SH-SY5Y (cell line): ENCODE measurements around the gene TRPC6.

Experiments used
- GATA2 ChIP-seq: IDR thresholded peaks from 2 replicates; pipeline ENCODE4 v1.6.1; 2011; ENCODE audit warnings: mild to moderate bottlenecking, low read depth, low read length
- GATA3 ChIP-seq: IDR thresholded peaks from 2 replicates; pipeline ENCODE4 v1.6.1; 2011; ENCODE audit warnings: low read depth, mild to moderate bottlenecking, low read length, moderate library complexity

The TRPC6 gene

DNA sequence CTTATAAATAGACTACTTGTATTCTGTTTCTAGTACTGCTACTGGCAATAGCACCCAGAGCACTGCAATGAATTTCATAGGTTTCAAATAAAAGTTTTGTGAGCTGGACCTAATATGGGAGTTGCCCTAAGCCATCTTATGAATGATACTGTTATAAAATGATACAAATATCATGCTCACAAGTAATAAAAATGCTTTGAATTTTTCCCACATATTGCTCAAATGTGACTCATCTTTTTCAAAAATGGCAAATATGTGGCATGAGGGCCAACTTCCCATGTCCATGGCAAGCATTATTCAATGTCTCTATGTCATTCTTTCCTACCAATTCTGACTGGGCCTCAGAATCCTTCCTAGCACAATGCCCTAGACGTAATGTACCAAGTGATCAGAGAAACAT lies 137.6 kb downstream of the TRPC6 start:
- TF ChIP-seq GATA3 (no peak), GATA2 (no peak)

DNA sequence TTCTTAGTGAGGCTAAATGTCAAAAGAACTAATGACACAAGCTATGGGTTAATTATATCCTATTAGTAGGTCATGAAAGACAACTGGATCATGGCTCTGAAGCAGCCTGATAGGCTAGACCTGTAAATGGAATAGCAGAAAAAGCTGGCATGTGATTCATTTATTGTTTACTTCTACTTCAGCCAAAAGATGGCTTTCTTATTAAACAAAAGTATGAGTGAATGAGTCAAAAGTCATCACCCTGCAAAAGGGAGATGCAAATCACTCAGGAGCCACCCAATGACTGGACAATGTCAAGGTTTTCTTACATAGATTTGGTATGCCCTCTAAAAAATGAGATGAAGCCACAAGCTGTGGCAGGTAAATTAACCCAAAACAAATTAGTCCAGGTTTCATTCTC lies 138.0 kb downstream of the TRPC6 start:
- no peak for TF ChIP-seq GATA3
- TF ChIP-seq GATA2, result no peak

DNA sequence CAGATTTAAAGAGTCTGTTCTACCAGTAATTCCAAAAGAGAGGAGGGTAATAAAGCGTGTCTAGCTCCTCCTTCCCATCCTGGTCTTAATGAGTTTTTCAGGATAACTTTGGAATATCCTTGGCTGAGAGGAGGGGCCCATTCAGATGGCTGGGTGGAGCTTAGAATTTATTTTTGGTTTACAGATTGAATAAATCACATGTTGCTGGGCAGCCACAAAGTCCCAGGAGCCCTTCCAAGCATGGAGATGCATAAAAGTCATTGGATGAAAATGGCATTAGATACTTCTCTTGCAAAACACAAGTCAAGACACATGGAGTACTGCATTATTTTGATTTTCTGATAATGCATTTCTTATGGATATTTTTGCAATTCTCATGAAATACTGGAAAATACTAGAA lies 139.0 kb downstream of the TRPC6 start:
- TF ChIP-seq GATA2 (no peak), GATA3 (no peak)

DNA sequence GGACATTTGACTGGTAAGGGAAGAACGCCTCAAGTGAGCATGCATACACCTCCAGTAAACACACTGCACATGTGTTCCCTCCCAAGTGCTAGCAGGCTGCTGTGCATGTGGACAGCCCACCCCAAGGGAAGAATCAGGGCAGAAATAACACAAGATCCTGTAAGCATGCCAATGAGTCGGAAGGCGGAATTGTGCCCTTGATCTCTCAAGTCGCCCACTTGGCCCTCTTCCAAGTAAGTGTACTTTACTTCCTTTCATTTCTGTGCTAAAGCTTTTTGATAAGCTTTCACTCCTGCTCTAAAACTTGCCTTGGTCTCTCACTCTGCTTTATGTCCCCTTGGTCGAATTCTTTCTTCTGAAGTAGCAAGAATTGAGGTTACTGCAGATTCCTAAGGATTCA lies 139.6 kb downstream of the TRPC6 start:
- TF ChIP-seq GATA2 (no peak), GATA3 (no peak)

DNA sequence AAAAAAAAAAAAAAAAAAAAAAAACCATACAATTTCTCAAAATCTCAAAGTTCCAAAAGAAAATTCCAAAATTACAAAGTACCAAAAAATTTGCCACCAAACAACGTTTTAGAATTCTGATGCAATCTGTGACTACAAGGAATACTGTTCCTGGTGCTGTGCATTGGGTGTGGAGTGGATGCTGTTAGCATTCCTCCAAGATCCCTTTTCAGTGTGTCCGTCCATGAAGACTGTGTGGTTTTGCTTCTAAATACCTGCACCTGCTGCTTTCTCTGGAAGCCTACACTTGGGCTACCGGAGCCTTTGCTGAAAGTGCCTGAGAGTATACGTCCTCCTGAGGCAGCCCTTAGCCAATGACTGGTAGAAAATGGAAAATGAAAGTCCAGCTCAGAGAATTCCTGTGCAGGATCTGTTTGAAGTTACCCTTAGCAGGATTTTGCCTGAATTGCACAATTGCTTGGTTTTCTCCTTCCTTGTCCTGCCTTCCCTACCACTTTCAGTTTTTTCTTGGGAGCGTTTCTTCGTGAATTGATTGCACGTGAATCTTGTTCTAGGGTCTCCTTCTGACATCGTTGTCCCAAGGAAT lies 140.8 kb downstream of the TRPC6 start:
- TF ChIP-seq GATA3, result no peak
- no peak for TF ChIP-seq GATA2

DNA sequence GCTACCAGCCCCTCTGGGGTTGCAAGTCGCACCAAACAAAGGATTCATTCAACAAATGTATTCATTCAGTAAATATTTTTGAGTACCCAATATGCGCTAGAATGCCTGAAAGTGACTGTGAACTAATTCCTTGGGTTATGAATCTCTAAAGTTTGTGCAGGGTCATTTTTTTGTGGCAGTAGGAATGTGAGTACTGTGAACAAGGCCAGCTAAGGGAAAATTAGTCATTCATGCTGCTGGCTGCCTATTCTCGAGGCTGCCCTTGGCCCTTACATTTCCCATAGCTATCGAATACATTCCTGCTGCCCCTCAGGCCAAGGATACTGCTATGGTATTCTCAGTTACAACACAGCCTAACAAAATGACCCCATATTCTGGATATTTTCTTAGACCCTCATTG lies 141.6 kb downstream of the TRPC6 start:
- TF ChIP-seq GATA3 (no peak), GATA2 (no peak)

DNA sequence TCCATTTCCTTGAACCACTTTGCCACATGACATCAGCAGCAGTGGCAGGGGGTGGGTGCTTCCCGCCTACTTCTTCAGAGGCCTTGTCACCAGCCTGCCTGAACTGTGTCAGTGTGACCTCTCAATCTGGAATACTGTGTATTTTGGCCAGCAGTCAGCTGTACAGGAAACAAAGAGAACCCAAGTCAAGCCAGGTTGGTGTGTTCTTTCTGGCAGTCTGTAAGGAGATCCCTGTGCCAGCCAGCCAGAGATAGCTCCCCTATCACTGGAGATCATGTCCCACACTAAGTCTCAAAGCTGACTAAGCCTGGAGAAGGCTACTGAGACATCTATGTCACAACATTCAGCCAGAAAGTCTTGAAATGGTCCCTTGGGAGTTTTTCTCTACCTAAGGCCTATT lies 142.1 kb downstream of the TRPC6 start:
- TF ChIP-seq GATA2 (no peak), GATA3 (no peak)

DNA sequence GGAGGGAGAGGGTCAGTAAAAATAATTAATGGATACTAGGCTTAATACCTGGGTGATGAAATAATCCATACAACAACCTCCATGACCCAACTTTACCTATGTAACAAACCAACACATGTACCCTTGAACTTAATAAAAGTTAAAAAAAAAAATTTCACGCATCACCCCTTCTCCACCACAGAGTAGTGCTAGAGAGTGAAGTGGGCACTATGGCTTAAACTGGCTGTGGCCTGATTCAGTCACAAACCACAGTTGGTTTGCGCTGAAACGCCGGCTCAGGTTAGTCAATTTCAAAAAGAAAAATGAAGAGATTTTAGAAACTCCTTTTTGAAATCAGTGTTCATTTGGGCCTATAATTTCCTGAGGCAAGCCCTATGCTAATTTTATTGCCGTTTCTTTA lies 144.3 kb downstream of the TRPC6 start:
- no peak for TF ChIP-seq GATA2
- TF ChIP-seq GATA3, result no peak

DNA sequence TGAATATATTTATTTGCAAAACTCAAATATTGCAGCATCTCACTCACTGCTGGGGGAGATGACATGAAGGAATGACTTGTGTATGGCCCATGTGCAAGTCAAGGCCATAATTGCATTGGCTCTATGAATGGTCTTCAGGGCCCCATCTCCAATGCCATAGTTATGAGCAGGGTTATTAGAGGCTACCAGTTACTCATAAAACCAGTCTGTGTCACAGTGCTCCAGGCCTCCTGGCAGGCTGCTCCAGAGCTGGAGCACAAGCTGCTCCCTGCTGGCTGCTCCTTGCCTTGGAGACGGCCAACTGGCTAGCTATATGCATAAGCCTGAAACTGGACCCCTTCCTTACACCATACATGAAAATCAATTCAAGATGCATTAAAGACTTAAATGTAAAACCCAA lies 145.7 kb downstream of the TRPC6 start:
- no peak for TF ChIP-seq GATA3
- no peak for TF ChIP-seq GATA2

DNA sequence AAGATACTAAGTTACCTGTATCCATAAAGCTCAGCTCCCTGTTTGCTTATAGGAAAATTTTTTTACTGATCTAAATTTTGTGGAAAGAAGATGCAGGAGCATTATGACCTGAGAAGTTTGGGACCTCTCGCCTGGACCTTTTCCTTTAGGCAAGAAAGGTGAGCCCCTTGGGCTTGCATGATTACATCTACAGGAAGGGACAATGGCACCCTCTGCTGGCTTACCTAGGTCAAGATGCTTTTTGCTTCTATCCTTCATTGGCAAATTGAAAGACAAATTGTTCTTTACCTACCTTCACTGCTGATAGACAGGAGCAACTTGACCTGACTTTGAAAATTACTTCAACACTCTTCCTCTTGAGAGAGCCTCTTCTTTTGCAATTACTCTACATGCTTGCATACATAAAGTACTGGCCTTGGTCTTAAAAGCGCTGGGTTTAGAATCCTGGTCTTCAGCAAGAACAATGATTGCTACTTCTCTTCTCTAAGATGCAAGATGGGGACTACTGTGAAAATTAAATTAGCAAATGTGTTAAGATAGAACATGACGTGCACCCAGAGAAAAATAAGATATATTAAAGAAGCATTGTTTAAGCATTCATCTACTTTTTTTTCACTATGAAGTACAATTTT lies 147.2 kb downstream of the TRPC6 start:
- TF ChIP-seq GATA3 (no peak), GATA2 (no peak)

DNA sequence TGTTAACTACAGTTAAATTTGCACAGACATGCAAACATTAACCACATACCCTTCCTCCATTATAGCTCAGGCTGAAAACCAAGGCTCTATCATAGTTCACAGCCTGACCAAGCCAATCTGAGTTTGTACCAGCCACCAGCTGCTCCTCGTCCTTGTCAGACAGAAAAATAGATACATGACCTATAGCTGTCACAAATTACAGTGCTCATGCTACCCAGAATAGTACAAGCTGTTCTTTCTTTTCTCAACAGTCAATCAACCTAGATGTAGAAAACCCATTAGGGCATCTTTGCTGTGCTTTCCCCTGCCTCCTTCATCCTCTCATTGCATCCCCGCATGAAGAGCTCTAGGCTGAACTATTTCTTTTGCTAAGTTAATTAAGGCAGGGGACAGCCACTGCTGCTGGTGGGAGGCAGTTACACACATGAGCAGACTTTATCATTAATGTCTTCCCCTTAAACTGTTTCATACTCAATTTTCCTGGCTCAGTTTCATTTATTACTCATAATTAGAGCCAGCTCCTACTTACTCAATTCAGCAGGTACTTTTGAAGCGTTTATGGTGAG lies 148.3 kb downstream of the TRPC6 start:
- no peak for TF ChIP-seq GATA3
- no peak for TF ChIP-seq GATA2

DNA sequence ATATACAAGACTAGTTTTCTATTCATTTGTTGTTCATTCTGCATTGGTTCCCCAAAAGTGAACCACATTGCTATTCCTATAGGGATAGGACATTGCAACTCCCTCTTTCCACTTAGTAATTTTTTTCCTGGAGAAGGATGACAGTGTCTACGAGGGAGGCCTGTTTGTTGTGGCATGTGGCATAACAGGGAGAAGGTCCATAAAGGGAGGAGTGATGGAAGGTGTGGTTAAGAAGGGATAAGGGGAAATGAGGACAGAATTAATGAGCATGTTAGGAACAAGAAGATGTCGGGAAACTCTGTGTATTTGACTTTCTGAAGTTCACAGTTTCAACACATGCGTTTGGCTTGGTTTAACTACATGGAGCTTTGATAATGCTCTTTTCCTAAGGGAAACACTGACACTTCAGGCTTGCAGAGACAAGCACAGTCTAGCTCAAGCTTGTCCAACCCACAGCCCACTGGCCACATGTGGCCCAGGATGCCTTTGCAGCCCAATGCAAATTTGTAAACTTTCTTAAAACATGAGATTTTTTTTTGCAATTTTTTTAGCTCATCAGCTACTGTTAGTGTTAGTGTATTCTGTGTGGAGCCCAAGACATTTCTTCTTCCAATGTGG lies 149.7 kb downstream of the TRPC6 start:
- TF ChIP-seq GATA2 (no peak), GATA3 (no peak)

DNA sequence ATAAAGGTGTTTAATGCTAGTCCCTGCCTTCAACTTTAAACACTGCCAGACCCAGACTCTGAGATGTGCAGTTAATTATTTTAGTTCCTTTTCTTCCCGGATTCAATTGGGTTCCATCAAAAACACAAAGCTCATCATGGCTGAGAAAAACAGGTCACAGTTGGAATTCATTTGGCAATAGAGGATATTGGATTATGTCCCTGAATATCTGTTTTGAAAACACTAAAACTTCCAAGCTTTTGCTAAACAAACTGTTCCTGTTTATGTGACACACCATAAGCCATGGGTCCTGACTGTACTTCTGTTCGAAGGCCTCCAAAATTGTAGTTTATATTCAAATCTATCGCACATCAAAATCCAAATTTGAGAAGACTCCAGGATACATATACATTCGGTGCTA lies 150.7 kb downstream of the TRPC6 start:
- no peak for TF ChIP-seq GATA3
- TF ChIP-seq GATA2, result no peak

DNA sequence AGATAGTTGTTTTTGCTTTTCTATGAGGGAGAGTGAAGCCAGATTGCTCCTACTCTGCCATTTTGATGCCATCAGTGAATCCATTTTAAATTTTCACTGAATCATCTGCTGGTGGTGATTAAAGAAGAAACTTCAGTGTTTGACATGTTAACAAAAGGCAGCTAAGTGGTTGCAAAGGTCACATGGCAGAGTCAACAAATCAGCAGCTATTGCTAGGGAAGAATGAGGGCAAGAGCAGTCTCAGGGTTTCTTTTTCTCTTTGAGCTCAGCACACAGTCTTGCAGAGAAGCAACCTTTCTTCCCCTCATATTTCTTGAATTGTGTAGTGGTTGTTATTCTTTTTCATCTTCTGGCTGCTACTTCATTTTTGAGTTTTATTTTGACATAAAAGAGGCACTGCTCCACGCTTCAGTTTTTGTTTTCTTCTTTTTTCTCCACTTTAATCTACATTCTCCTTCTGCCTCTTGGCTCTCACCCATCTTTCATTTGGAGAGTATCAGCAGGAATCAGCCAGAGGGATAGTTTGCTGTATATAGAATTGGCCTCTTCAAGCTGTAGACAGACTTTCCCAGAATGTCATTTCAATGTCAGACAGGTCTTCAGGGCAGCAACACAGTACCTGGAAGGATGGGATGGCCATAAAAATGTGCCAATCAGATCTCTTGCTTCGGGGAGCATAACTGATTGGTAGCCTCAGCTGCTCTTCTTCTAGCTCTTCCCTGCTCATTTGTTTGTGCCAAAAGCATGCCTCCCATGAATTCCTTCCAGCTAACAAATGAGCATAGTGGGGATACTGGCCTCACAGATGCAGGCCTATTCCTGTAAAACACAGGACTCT lies 153.9 kb downstream of the TRPC6 start:
- TF ChIP-seq GATA3 (no peak), GATA2 (no peak)
